Naive B cell (primary cell): ENCODE data around the gene CHCHD6. TPM values are rescaled to one million over a fixed set of nuclear protein-coding genes. Genes with fewer than 3 reads are reported as not detected.

Source experiments
- ATAC-seq, 2 donors: fragments of 150-1000 bp; cut with Tn5 transposase; 2 replicates each; pipeline ENCODE4 v1.10.0; 2021; ENCODE audit warnings: low read depth in 2 of 2, mild to moderate bottlenecking in 2 of 2, moderate library complexity in 2 of 2
- DNase-seq: peaks from one replicate; pipeline ENCODE4 v3.0.0; 2022
- H3K27ac Mint-ChIP-seq, 6 donors: one replicate each; pipeline ENCODE4 v1.8.0; 2020 to 2022; ENCODE audit warnings: mild to moderate bottlenecking in 6 of 6, mixed read lengths in 6 of 6, moderate library complexity in 5 of 6, inconsistent platforms in 2 of 6
- H3K27me3 Mint-ChIP-seq, 3 donors: one replicate each; pipeline ENCODE4 v1.8.0; 2021 to 2022; ENCODE audit warnings: mixed read lengths in 3 of 3, mild to moderate bottlenecking in 1 of 3
- H3K36me3 Mint-ChIP-seq, 2 donors: one replicate each; pipeline ENCODE4 v1.8.0; 2020 to 2022; ENCODE audit warnings: mixed read lengths in 2 of 2, inconsistent platforms in 1 of 2, mild to moderate bottlenecking in 1 of 2
- H3K4me1 Mint-ChIP-seq, 3 donors: one replicate each; pipeline ENCODE4 v1.8.0; 2020 to 2022; ENCODE audit warnings: mixed read lengths in 3 of 3, inconsistent platforms in 1 of 3, mild to moderate bottlenecking in 1 of 3, moderate library complexity in 1 of 3
- H3K4me3 Mint-ChIP-seq, 8 donors: one replicate each; pipeline ENCODE4 v1.8.0; 2020 to 2022; ENCODE audit warnings: mild to moderate bottlenecking in 8 of 8, mixed read lengths in 8 of 8, moderate library complexity in 8 of 8, inconsistent platforms in 2 of 8
- H3K9me3 Mint-ChIP-seq, 7 donors: one replicate each; pipeline ENCODE4 v1.8.0; 2020 to 2022; ENCODE audit warnings: mixed read lengths in 7 of 7, mild to moderate bottlenecking in 5 of 7, inconsistent platforms in 2 of 7, moderate library complexity in 1 of 7
- polyA plus RNA-seq, 6 donors: library from polyadenylated mRNA; unstranded; fragments of 300-500 nt; fragmentation: Illumina TruSeq; gene quantifications; one replicate each; pipeline ENCODE4 v1.2.3, GENCODE V29; 2021; ENCODE audit warnings: low read depth in 6 of 6

CHCHD6 gene
- polyA plus RNA-seq, 6 donors from 2014 or later, result 8.7 to 16.3 (median 11.1) TPM

DNA sequence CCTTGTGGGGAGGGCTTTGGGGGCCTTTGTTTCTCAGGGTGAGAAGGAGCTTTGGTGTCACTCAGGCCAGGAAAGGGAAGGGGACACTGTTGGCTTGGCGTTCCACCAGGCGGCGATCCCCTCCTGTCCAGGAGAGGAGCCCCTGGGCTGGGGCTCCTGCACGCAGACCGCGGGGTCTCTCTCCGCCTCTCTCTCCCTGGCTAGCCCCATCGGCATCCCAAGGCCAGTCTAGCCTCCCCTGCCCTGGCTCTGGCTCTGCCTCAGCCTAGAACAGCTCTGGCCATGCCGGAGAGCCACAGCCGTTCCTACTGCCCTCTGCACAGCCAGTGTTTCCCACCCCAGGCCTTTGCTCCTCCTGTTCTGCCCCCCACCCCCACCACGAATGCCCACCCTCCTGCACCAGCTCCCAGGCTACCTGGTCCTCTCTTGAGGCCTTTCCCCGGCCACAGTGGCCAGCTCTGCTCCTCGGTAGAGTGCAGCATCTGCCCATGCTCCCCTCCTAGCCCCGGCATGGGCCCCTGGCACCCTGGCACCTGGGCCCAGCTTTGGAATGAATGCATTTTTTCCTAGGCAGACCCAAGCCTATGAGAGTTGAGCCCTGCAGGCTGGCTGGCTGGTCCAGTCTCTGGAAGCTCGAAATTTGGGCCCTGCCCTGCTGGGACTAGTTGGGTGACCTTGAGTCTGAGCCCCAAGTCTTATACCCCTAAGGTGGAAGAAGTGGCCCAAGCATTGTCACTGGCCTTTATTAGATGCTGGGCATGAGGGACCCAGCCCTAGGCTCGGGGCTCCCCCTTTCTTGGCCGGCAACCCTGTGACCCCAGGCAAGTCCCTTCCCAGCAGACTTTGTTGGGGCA is 281.3 kb downstream of the CHCHD6 start:
- Mint-ChIP-seq H3K4me1 (peaks cover 16 to 25% (median 18%) of the 10 kb centered on the region in 3 donors), H3K27ac (peak overlapping the region in 2 of 6 donors; percentile 66 to 86), H3K36me3 (no peaks in the 10 kb centered on the region), H3K9me3 (no peaks in the 10 kb centered on the region), H3K27me3 (peaks cover 0 to 3% (median 2%) of the 10 kb centered on the region in 3 donors), H3K4me3 (peak overlapping the region; percentile 26 to 74 (median 58))
- DNase-seq, result no peak
- no peak for ATAC-seq

DNA sequence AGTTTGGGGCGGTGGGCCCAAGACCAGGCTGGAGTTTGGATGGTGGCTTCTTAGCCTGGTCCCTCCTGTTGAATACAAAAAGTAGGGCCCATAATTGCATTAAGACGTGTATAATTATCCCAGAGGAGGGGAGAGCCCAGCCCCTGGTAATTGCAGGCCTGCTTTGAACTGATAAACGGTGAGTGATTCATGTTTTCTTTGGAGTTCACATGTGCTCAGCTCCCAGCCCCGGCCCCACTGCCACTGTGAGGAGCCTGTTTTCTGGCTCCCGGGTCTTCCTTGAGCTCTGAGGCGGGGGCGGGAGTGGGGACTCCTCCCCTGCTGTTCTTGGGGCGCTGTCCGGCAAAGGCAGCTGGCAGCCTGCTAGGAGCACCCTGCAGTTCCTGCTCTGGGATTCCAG is 282.0 kb downstream of the CHCHD6 start:
- H3K4me1 Mint-ChIP-seq, result peaks cover 18 to 22% (median 19%) of the 10 kb centered on the region in 3 donors
- H3K36me3 Mint-ChIP-seq, result no peaks in the 10 kb centered on the region
- H3K27me3 Mint-ChIP-seq, result no peaks in the 10 kb centered on the region
- peak overlapping the region in 4 of 8 donors; percentile 29 to 69 (median 58) for H3K4me3 Mint-ChIP-seq
- no peak for DNase-seq
- no peak overlapping the region for H3K27ac Mint-ChIP-seq
- no peaks in the 10 kb centered on the region for H3K9me3 Mint-ChIP-seq
- ATAC-seq, result no peak

DNA sequence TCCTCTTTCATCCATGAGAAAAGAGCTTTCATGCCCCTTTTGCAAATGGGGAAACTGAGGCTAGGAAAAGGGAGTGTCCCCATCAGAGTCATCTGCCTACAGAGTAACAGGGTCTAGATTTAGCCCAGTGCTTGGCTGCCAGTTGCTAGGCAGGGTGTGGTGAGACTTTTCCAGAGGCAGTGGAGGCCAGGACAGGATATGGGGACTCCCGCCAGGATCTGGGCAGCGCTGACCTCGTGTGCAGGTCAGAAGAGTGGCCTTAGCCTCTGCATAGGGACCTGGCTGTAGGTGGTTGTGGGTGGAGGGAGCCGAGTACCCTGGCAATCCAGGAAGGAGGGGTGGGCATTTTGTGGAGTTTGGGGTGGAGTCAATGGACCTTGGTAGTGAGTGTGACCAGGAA is 283.1 kb downstream of the CHCHD6 start:
- Mint-ChIP-seq H3K4me3 (no peak overlapping the region), H3K9me3 (no peaks in the 10 kb centered on the region), H3K4me1 (peaks cover 10 to 11% (median 11%) of the 10 kb centered on the region in 3 donors), H3K36me3 (no peaks in the 10 kb centered on the region), H3K27me3 (no peaks in the 10 kb centered on the region), H3K27ac (peak overlapping the region in 1 of 6 donors; percentile 33)
- no peak for ATAC-seq
- DNase-seq, result no peak

DNA sequence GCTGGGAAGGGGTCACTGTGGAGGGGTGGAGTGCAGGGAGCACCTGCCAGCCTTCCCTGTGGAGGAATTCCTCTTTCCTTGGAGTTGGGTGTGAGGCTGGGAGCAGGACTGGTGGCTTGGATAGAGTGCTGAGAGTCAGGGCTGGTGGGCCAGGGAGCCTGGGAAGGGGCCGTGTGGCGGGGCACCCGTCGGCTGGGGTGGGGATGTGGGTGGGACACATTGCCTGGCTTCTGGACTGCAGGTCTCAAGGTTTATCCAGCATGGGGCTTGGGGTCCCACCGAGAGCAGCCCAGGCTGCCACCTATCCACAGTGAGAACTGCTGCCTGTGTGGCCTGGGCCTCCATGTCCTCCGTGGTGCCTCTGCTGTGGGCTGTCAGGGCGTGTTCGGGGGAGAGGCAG is 283.6 kb downstream of the CHCHD6 start:
- no peak overlapping the region for H3K27ac Mint-ChIP-seq
- no peaks in the 10 kb centered on the region for H3K36me3 Mint-ChIP-seq
- H3K27me3 Mint-ChIP-seq, result no peaks in the 10 kb centered on the region
- H3K4me1 Mint-ChIP-seq, result peaks cover 6 to 8% (median 8%) of the 10 kb centered on the region in 3 donors
- no peak for DNase-seq
- ATAC-seq, result no peak
- H3K9me3 Mint-ChIP-seq, result no peaks in the 10 kb centered on the region
- H3K4me3 Mint-ChIP-seq, result peak overlapping the region in 1 of 8 donors; percentile 38

- Mint-ChIP-seq H3K4me1 (peaks cover 6 to 8% (median 8%) of the 10 kb centered on the region in 3 donors), H3K27ac (no peak overlapping the region), H3K36me3 (no peaks in the 10 kb centered on the region), H3K9me3 (no peaks in the 10 kb centered on the region), H3K27me3 (no peaks in the 10 kb centered on the region), H3K4me3 (peak overlapping the region in 1 of 8 donors; percentile 15)
- DNase-seq, result no peak
- no peak for ATAC-seq
Measured at GRCh38 chr3:126988451-126989021, 284.5 kb downstream of the CHCHD6 start.

DNA sequence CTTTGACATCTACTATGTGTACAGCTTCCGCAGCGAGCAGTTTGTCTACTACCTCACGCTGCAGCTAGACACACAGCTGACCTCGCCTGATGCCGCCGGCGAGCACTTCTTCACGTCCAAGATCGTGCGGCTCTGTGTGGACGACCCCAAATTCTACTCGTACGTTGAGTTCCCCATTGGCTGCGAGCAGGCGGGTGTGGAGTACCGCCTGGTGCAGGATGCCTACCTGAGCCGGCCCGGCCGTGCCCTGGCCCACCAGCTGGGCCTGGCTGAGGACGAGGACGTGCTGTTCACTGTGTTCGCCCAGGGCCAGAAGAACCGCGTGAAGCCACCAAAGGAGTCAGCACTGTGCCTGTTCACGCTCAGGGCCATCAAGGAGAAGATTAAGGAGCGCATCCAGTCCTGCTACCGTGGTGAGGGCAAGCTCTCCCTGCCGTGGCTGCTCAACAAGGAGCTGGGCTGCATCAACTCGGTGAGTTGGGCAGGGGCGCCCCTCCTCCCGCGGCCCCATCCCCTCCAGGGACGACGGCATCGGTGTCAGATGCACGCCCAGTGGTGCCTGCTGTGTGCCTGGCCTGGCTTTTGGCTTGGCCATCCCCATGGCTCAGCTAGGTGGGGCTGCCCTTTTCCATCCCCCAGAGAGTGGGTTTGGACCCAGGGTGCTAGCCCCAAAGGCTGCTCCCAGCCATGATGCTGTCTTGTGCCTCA is 285.4 kb downstream of the CHCHD6 start:
- no peaks in the 10 kb centered on the region for H3K9me3 Mint-ChIP-seq
- peaks cover 9 to 13% (median 10%) of the 10 kb centered on the region in 3 donors for H3K4me1 Mint-ChIP-seq
- peaks cover 0 to 3% of the 10 kb centered on the region in 2 donors for H3K36me3 Mint-ChIP-seq
- DNase-seq (no peak), ATAC-seq (no peak)
- no peak overlapping the region for H3K27ac Mint-ChIP-seq
- H3K4me3 Mint-ChIP-seq, result no peak overlapping the region
- no peaks in the 10 kb centered on the region for H3K27me3 Mint-ChIP-seq

- no peaks in the 10 kb centered on the region for H3K9me3 Mint-ChIP-seq
Measured at GRCh38 chr3:126990024-126990700, 286.1 kb downstream of the CHCHD6 start.

DNA sequence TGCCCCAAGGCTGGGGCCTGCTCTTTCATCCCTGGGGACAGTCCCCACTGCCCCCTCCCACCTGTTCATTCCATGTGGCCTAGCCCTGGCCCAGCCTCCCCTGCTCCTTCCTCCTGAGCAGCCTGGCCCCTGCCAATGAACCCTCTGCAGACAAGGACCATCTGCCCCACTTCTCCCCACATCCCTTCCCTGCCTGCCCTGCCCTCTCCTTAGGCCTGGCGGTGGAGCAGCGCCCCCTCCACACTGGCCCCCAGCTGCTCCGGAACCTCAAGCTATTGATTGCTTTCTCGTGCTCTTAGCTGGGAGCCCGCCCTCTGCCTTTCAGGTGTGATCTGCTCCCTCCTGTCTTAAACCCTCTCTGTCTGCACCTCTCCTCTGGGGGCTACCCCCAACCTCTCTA is 286.9 kb downstream of the CHCHD6 start:
- no peaks in the 10 kb centered on the region for H3K27me3 Mint-ChIP-seq
- H3K27ac Mint-ChIP-seq, result peak overlapping the region in 1 of 6 donors; percentile 82
- peaks cover 0 to 3% of the 10 kb centered on the region in 2 donors for H3K36me3 Mint-ChIP-seq
- H3K4me1 Mint-ChIP-seq, result peaks cover 16 to 22% (median 18%) of the 10 kb centered on the region in 3 donors
- DNase-seq (no peak), ATAC-seq (no peak)
- H3K9me3 Mint-ChIP-seq, result no peaks in the 10 kb centered on the region
- H3K4me3 Mint-ChIP-seq, result peak overlapping the region in 1 of 8 donors; percentile 7

More at GRCh38 chr3:126990024-126990700, 286.1 kb downstream of the CHCHD6 start:
- H3K27me3 Mint-ChIP-seq, result no peaks in the 10 kb centered on the region
- ATAC-seq, result no peak
- no peak for DNase-seq
- peaks cover 13 to 18% (median 17%) of the 10 kb centered on the region in 3 donors for H3K4me1 Mint-ChIP-seq
- peak overlapping the region in 2 of 6 donors; percentile 19 to 33 for H3K27ac Mint-ChIP-seq
- H3K4me3 Mint-ChIP-seq, result peak overlapping the region in 1 of 8 donors; percentile 7
- peaks cover 0 to 3% of the 10 kb centered on the region in 2 donors for H3K36me3 Mint-ChIP-seq

GRCh38 chr3:126991366-126992200 is 287.5 kb downstream of the CHCHD6 start:
- ATAC-seq (no peak), DNase-seq (no peak)
- Mint-ChIP-seq H3K9me3 (no peaks in the 10 kb centered on the region), H3K27ac (no peak overlapping the region), H3K4me3 (no peak overlapping the region), H3K27me3 (no peaks in the 10 kb centered on the region), H3K36me3 (peaks cover 0 to 3% of the 10 kb centered on the region in 2 donors), H3K4me1 (peaks cover 16 to 22% (median 18%) of the 10 kb centered on the region in 3 donors)

- Mint-ChIP-seq H3K27ac (no peak overlapping the region), H3K4me3 (no peak overlapping the region), H3K36me3 (peaks cover 0 to 3% of the 10 kb centered on the region in 2 donors), H3K4me1 (peaks cover 14 to 20% (median 15%) of the 10 kb centered on the region in 3 donors), H3K27me3 (no peaks in the 10 kb centered on the region), H3K9me3 (no peaks in the 10 kb centered on the region)
- ATAC-seq (no peak), DNase-seq (no peak)
Measured at GRCh38 chr3:126992216-126992615, 288.2 kb downstream of the CHCHD6 start.

- Mint-ChIP-seq H3K27me3 (no peaks in the 10 kb centered on the region), H3K4me3 (no peak overlapping the region), H3K9me3 (no peaks in the 10 kb centered on the region), H3K4me1 (peaks cover 10 to 16% (median 13%) of the 10 kb centered on the region in 3 donors), H3K27ac (no peak overlapping the region), H3K36me3 (peaks cover 0 to 3% of the 10 kb centered on the region in 2 donors)
- DNase-seq (no peak), ATAC-seq (no peak)
Measured at GRCh38 chr3:126992776-126993175, 288.7 kb downstream of the CHCHD6 start.

GRCh38 chr3:126993436-126993835 is 289.4 kb downstream of the CHCHD6 start:
- Mint-ChIP-seq H3K9me3 (no peaks in the 10 kb centered on the region), H3K36me3 (peaks cover 0 to 3% of the 10 kb centered on the region in 2 donors), H3K27me3 (no peaks in the 10 kb centered on the region), H3K27ac (peak overlapping the region in 1 of 6 donors; percentile 51), H3K4me1 (peaks cover 8 to 16% (median 16%) of the 10 kb centered on the region in 3 donors), H3K4me3 (peak overlapping the region in 1 of 8 donors; percentile 73)
- ATAC-seq (no peak), DNase-seq (no peak)
